Measurements from ENCODE around the gene TARS2. TPM values are rescaled to one million over a fixed set of nuclear protein-coding genes. Genes with fewer than 3 reads are reported as not detected.

TARS2 gene
- total RNA-seq, 6 experiments from 2014 or later: 16.1 to 32.1 (median 22.4) TPM

- H3K36me3 ChIP-seq: peaks cover 0 to 40% (median 1%) of the 10 kb centered on the region in 4 donors
- DNase-seq: peak; percentile 44 to 62 (median 54)
- WGBS (ENCODE audit: insufficient coverage, low coverage, low lambda C conversion rate, missing lambda C conversion rate): 19% methylated on average over 3 of the region's 4 CpGs
Measured at GRCh38 chr1:150464422-150464826, 22.8 kb upstream of the TARS2 start.

DNA sequence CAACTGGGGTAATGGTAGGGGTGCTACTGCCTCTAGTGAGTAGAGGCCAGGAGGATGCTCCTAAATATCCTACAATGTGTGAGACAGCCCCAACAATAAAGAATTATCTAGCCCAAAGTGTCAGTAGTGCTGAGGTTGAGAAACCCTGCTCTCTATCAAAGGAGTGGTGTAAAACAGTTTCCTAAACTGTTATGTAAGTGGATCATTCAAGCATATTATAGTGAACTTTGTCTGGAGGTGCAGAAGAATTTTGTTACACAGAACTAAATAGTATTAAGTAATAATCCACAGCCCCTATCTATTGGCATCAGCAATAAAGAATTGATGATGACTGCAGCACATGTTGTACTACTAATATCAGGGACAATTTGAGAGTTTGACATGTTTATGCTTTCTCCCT, 20.3 kb upstream of the TARS2 start:
- Histone ChIP-seq H3K27ac (peak overlapping the region in 2 of 3 donors; percentile 50 to 53), H3K36me3 (peaks cover 0 to 32% (median 9%) of the 10 kb centered on the region in 4 donors)
- ATAC-seq: peak; percentile 60 to 73 (median 69)

More at GRCh38 chr1:150464422-150464826, 22.8 kb upstream of the TARS2 start:
- Histone ChIP-seq H3K4me3 (no peak overlapping the region), H3K4me1 (peaks cover 0 to 35% (median 11%) of the 10 kb centered on the region in 4 donors), H3K27ac (no peak overlapping the region), H3K27me3 (no peaks in the 10 kb centered on the region), H3K9me3 (no peaks in the 10 kb centered on the region)
- peak; percentile 71 to 81 (median 73) for TF ChIP-seq CTCF (IDR thresholded peaks at IDR 0.05)
- TF ChIP-seq POLR2A (IDR thresholded peaks at IDR 0.05): no peak
- ATAC-seq: peak; percentile 73 to 79 (median 74)
- intact Hi-C loops (cut with DNase I): loop anchor here (10.0 kb wide), 2 partner anchors 50 to 70 kb away; partner anchors contain the start of gene FALEC (in 1 of the 2)

GRCh38 chr1:150469291-150469690, 17.9 kb upstream of the TARS2 start:
- peaks cover 0 to 33% (median 9%) of the 10 kb centered on the region in 4 donors for H3K36me3 ChIP-seq
- DNase-seq (no peak), ATAC-seq (peak in 2 of 4 donors; percentile 2 to 4)
- 36% methylated on average over 1 of the region's 1 CpG for WGBS (ENCODE audit: insufficient coverage, low coverage, low lambda C conversion rate, missing lambda C conversion rate)
- peaks cover 0 to 73% (median 28%) of the 10 kb centered on the region in 4 donors for H3K4me1 ChIP-seq
- no peak overlapping the region for H3K4me3 ChIP-seq
- H3K9me3 ChIP-seq: no peaks in the 10 kb centered on the region
- intact Hi-C loops (cut with DNase I): loop anchor here (10.0 kb wide), 2 partner anchors 46 to 66 kb away; partner anchors contain the start of gene FALEC (in 1 of the 2)
- H3K27ac ChIP-seq: peak overlapping the region in 2 of 3 donors; percentile 38 to 53
- TF ChIP-seq CTCF (IDR thresholded peaks at IDR 0.05) (no peak), POLR2A (IDR thresholded peaks at IDR 0.05) (no peak)
- no peaks in the 10 kb centered on the region for H3K27me3 ChIP-seq

More for the DNA sequence above, 20.3 kb upstream of the TARS2 start:
- Histone ChIP-seq H3K4me1 (peaks cover 0 to 55% (median 19%) of the 10 kb centered on the region in 4 donors), H3K4me3 (no peak overlapping the region), H3K27me3 (no peaks in the 10 kb centered on the region), H3K9me3 (no peaks in the 10 kb centered on the region)
- intact Hi-C loops (cut with DNase I): loop anchor here (10.0 kb wide), 2 partner anchors 48 to 68 kb away; partner anchors contain the start of gene FALEC (in 1 of the 2)
- TF ChIP-seq CTCF (IDR thresholded peaks at IDR 0.05) (no peak), POLR2A (IDR thresholded peaks at IDR 0.05) (no peak)
- DNase-seq: no peak

GRCh38 chr1:150472601-150473200, 14.5 kb upstream of the TARS2 start:
- Histone ChIP-seq H3K4me1 (peaks cover 0 to 89% (median 31%) of the 10 kb centered on the region in 4 donors), H3K36me3 (peaks cover 0 to 20% (median 8%) of the 10 kb centered on the region in 4 donors), H3K27ac (peak overlapping the region in 2 of 3 donors; percentile 49 to 63), H3K4me3 (no peak overlapping the region), H3K9me3 (no peaks in the 10 kb centered on the region), H3K27me3 (no peaks in the 10 kb centered on the region)
- intact Hi-C loops (cut with DNase I): no loop called here
- WGBS (ENCODE audit: insufficient coverage, low coverage, low lambda C conversion rate, missing lambda C conversion rate): 100% methylated on average over 3 of the region's 10 CpGs
- TF ChIP-seq POLR2A (IDR thresholded peaks at IDR 0.05): no peak
- TF ChIP-seq CTCF (IDR thresholded peaks at IDR 0.05): no peak
- peak in 1 of 4 donors; percentile 11 for ATAC-seq
- DNase-seq: no peak
